WTC11 (cell line): ENCODE results near the gene PTPRCAP. TPM values are rescaled to one million over a fixed set of nuclear protein-coding genes. Genes with fewer than 3 reads are reported as not detected.
A peak's percentile ranks its signal among the peaks of the same experiment; 100 is the strongest.

ENCODE experiments used
- ATAC-seq: fragments of 200-7000 bp; cut with Tn5 transposase; 2 replicates; pipeline ENCODE4 v1.10.0; 2021; ENCODE audit warnings: mild to moderate bottlenecking, moderate library complexity
- CTCF ChIA-PET: fragments of 300-600 bp; sonication (Branson Sonifier 250); formaldehyde crosslinking; loops from one replicate; lab custom pipeline; 2021; ENCODE audit warnings: antibody characterized with exemption; lab: Charles Lee
- POLR2A ChIA-PET: fragments of 350-600 bp; sonication (Branson Sonifier 250); formaldehyde crosslinking; loops from one replicate; lab custom pipeline; 2021; ENCODE audit warnings: antibody characterized with exemption; lab: Charles Lee
- DNase-seq: peaks from one replicate; pipeline ENCODE4 v3.0.0; 2021; ENCODE audit warnings: low spot score
- H3K27ac Mint-ChIP-seq: 2 replicates; pipeline ENCODE4 v1.8.0; 2021; ENCODE audit warnings: mixed read lengths
- H3K27me3 Mint-ChIP-seq: 2 replicates; pipeline ENCODE4 v1.8.0; 2021; ENCODE audit warnings: low read depth, mild to moderate bottlenecking, moderate library complexity, mixed read lengths
- H3K36me3 Mint-ChIP-seq: 2 replicates; pipeline ENCODE4 v1.8.0; 2021; ENCODE audit warnings: mixed read lengths
- H3K4me1 Mint-ChIP-seq: 2 replicates; pipeline ENCODE4 v1.8.0; 2022; ENCODE audit warnings: mixed read lengths
- H3K4me3 Mint-ChIP-seq: 2 replicates; pipeline ENCODE4 v1.8.0; 2021; ENCODE audit warnings: mild to moderate bottlenecking, moderate library complexity, mixed read lengths
- H3K9me3 Mint-ChIP-seq: 2 replicates; pipeline ENCODE4 v1.8.0; 2021; ENCODE audit warnings: mixed read lengths
- ARID4B ChIP-seq: sonication (generic); formaldehyde crosslinking; IDR thresholded peaks from 2 replicates; pipeline ENCODE4 v1.8.0; 2023; ENCODE audit warnings: missing genetic modification reagents, mild to moderate bottlenecking, borderline replicate concordance
- ATF2 ChIP-seq: sonication (generic); formaldehyde crosslinking; IDR thresholded peaks from 2 replicates; pipeline ENCODE4 v1.8.1; 2022; ENCODE audit warnings: low read depth, missing genetic modification reagents, borderline replicate concordance
- CDX4 ChIP-seq: fragments of 250-450 bp; sonication (Bioruptor Pico); IDR thresholded peaks from 2 replicates; pipeline ENCODE4 v1.9.0; 2021; ENCODE audit warnings: moderate library complexity, mild to moderate bottlenecking, inconsistent platforms, borderline replicate concordance
- E2F1 ChIP-seq: sonication (generic); formaldehyde crosslinking; IDR thresholded peaks from 2 replicates; pipeline ENCODE4 v1.8.0; 2022; ENCODE audit warnings: mild to moderate bottlenecking, missing genetic modification reagents
- E2F4 ChIP-seq: sonication (generic); formaldehyde crosslinking; IDR thresholded peaks from 2 replicates; pipeline ENCODE4 v1.8.1; 2022; ENCODE audit warnings: low read depth, mild to moderate bottlenecking, moderate library complexity, missing genetic modification reagents, borderline replicate concordance
- FOXK1 ChIP-seq: sonication (generic); formaldehyde crosslinking; IDR thresholded peaks from 2 replicates; pipeline ENCODE4 v1.8.0; 2022; ENCODE audit warnings: mild to moderate bottlenecking, moderate library complexity, missing genetic modification reagents
- MAX ChIP-seq: sonication (generic); formaldehyde crosslinking; IDR thresholded peaks from 2 replicates; pipeline ENCODE4 v1.8.0; 2022; ENCODE audit warnings: mild to moderate bottlenecking, missing genetic modification reagents
- MYBL2 ChIP-seq: sonication (generic); formaldehyde crosslinking; IDR thresholded peaks from 2 replicates; pipeline ENCODE4 v1.8.1; 2023; ENCODE audit warnings: mild to moderate bottlenecking, moderate library complexity, missing genetic modification reagents
- PRDM15 ChIP-seq: sonication (generic); formaldehyde crosslinking; IDR thresholded peaks from 2 replicates; pipeline ENCODE4 v1.8.0; 2022; ENCODE audit warnings: missing genetic modification reagents
- PRRX2 ChIP-seq: fragments of 250-450 bp; sonication (Bioruptor Pico); IDR thresholded peaks from 2 replicates; pipeline ENCODE4 v1.8.0; 2021; ENCODE audit warnings: mild to moderate bottlenecking
- TEAD1 ChIP-seq: sonication (generic); formaldehyde crosslinking; IDR thresholded peaks from 2 replicates; pipeline ENCODE4 v1.8.0; 2022; ENCODE audit warnings: mild to moderate bottlenecking, missing genetic modification reagents
- TP53 ChIP-seq: sonication (generic); formaldehyde crosslinking; IDR thresholded peaks from 2 replicates; pipeline ENCODE4 v1.8.1; 2023; ENCODE audit warnings: mild to moderate bottlenecking, missing genetic modification reagents
- ZSCAN18 ChIP-seq: fragments of 250-450 bp; sonication (Bioruptor Pico); IDR thresholded peaks from 2 replicates; pipeline ENCODE4 v2.1.2; 2022; ENCODE audit warnings: mild to moderate bottlenecking, moderate library complexity
- total RNA-seq: library from RNA; stranded (reverse); gene quantifications from 3 replicates; pipeline ENCODE4 v1.2.3, GENCODE V29; 2021

Gene PTPRCAP
- total RNA-seq, 1 experiment from 2014 or later, result 3.6 TPM

GRCh38 chr11:67468759-67469507 is 31.5 kb upstream of the PTPRCAP start, which contains the start of gene TMEM134 (continued):
- TF ChIP-seq E2F1 (CRISPR knock-in tag) (no peak), MYBL2 (CRISPR knock-in tag) (no peak), PRDM15 (CRISPR knock-in tag) (no peak)

GRCh38 chr11:67468456-67468758 is 30.9 kb upstream of the PTPRCAP start:
- 0 out of 2 replicates have a peak overlapping the region, but pooled peaks have one; percentile 42 for H3K27ac Mint-ChIP-seq
- TF ChIP-seq TP53 (CRISPR knock-in tag) (no peak), E2F4 (CRISPR knock-in tag) (no peak), ZSCAN18 (CRISPR knock-in tag) (no peak), TEAD1 (CRISPR knock-in tag) (no peak), MAX (CRISPR knock-in tag) (peak; percentile 42; the same call in 1 of the 2 replicates), CDX4 (CRISPR knock-in tag) (no peak), ARID4B (0 out of 2 replicates have a peak, but pooled peaks have one; percentile 13), PRRX2 (CRISPR knock-in tag) (no peak), PRDM15 (CRISPR knock-in tag) (no peak), FOXK1 (CRISPR knock-in tag) (no peak), ATF2 (CRISPR knock-in tag) (no peak)
- H3K9me3 Mint-ChIP-seq, result no peaks in the 10 kb centered on the region
- H3K4me3 Mint-ChIP-seq, result peak overlapping the region; percentile 87
- no peaks in the 10 kb centered on the region for H3K36me3 Mint-ChIP-seq
- CTCF ChIA-PET, result interaction anchor here (0.6 to 2.8 kb wide), 18 partner anchors 8 to 146 kb away, joined by 3 to 28 read pairs (median 4); partner anchors contain the start of genes CLCF1, PITPNM1, POLD4 and PPP1CA
- H3K27me3 Mint-ChIP-seq, result peaks cover 12% of the 10 kb centered on the region
- H3K4me1 Mint-ChIP-seq, result peaks cover 23% of the 10 kb centered on the region
- no peak for DNase-seq
- POLR2A ChIA-PET, result interaction anchor here (0.6 to 1.7 kb wide), 9 partner anchors 9 to 115 kb away, joined by 3 to 8 read pairs (median 3); partner anchors contain the start of genes AIP, CORO1B, PPP1CA and PTPRCAP
- no peak for ATAC-seq
